Body of pancreas (tissue), 4 donors: ENCODE results near the gene DCLK2. TPM values are rescaled to one million over a fixed set of nuclear protein-coding genes. Genes with fewer than 3 reads are reported as not detected.

Experiments used
- ATAC-seq: fragments of 150-250 bp; one replicate; pipeline ENCODE4 v1.9.1; 2016
- DNase-seq, 4 donors: peaks; one replicate each; pipeline ENCODE4 v3.0.0-alpha.2; 2019
- H3K27ac ChIP-seq, 4 donors: fragments of 200-600 bp; sonication (generic); 1 replicate in 3 of 4; 2 replicates in 1 of 4; pipeline versions ENCODE4 v1.5.1 to v1.6.1; 2016 to 2019; ENCODE audit warnings: mild to moderate bottlenecking in 1 of 4, mixed read lengths in 1 of 4, moderate library complexity in 1 of 4
- H3K27me3 ChIP-seq, 2 donors: fragments of 200-600 bp; sonication (generic); one replicate each; pipeline ENCODE4 v1.6.0; 2016; ENCODE audit warnings: mild to moderate bottlenecking in 1 of 2
- H3K36me3 ChIP-seq, 2 donors: fragments of 200-600 bp; sonication (generic); replicated peaks in 1 of 2; 2 replicates each; pipeline ENCODE4 v1.5.1; 2016; ENCODE audit warnings: low read depth in 2 of 2; ENCODE audit not compliant: insufficient read depth in 1 of 2
- H3K4me1 ChIP-seq: fragments of 200-600 bp; sonication (generic); one replicate; pipeline ENCODE4 v1.6.0; 2016
- H3K4me3 ChIP-seq, 2 donors: fragments of 200-600 bp; sonication (generic); 1 replicate in 1 of 2; 2 replicates in 1 of 2; pipeline ENCODE4 v1.5.1; 2016 to 2019
- H3K9me3 ChIP-seq, 3 donors: fragments of 200-600 bp; sonication (generic); 1 replicate in 2 of 3; 2 replicates in 1 of 3; pipeline ENCODE4 v1.5.1; 2016
- CTCF ChIP-seq, 7 experiments: fragments of 450-650 bp in 4 of 7; fragments of 200-600 bp in 3 of 7; sonication (generic) in 3 of 7; IDR thresholded peaks; one replicate each; pipeline ENCODE4 v1.5.1; 2016 to 2019; ENCODE audit warnings: antibody characterized with exemption in 7 of 7
- POLR2A ChIP-seq, 3 donors: fragments of 450-650 bp; IDR thresholded peaks; one replicate each; pipeline ENCODE4 v1.6.1; 2016; ENCODE audit warnings: antibody characterized with exemption in 3 of 3, mild to moderate bottlenecking in 2 of 3
- WGBS, 2 donors: methylation state at CpG; one replicate each; pipeline ENCODE4 v1.1.5; 2017; 5-methylcytosine and 5-hydroxymethylcytosine counted together
- intact Hi-C: fragments of 100-400 bp; cut with DNase I; formaldehyde crosslinking; loops from one replicate; pipeline ENCODE4 v1.15.1; 2023
- total RNA-seq, 2 donors: library from RNA; depleted of rRNA; stranded (reverse); fragments of >200 nt; gene quantifications; one replicate each; pipeline ENCODE4 v1.1.0, GENCODE V29; 2016

DCLK2 gene
- total RNA-seq, 2 donors from 2014 or later: 3.6 to 4.6 TPM

DNA sequence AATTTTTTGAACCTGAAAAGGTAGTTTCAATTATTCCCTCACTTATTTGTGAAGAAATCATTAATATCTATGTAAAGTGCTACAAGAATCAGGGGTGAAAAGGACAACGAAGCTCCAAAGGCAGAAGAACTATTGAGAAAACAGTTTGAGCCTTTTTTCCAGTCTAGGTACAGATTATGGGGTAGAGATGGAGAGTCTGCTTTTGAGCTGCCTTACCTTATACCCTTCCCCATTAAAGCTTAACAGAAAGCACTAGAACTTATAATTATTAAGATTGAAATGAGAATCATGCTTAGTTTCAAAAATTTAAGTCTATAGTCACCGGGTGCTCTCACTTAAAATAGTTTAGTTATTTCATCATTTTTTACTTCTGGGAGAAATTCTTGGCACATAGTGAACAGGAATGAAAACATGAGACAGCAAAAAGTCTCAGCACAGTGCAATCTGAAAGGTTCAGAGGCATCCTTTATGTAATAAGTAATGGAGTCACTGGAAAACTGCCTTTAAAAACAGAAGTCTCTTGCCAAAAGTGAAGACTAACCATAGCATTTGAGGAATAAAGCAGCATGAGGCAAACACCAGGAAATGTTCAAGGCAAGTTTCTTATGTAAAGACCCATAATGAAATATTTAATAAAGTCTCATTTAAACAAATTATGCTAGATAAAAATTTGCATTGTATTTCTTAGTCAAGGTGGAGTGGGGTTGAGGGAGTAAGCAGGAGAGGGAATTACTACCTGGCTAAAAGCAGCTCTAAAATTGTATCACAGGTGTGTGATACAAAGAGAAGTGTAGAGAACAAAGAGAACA lies 5.1 kb upstream of the DCLK2 start:
- ATAC-seq: peak; percentile 47

GRCh38 chr4:150074064-150074463 lies 4.2 kb upstream of the DCLK2 start:
- no peaks in the 10 kb centered on the region for H3K27me3 ChIP-seq
- no peaks in the 10 kb centered on the region for H3K9me3 ChIP-seq
- no peak overlapping the region for H3K27ac ChIP-seq
- intact Hi-C loops: no loop called here
- TF ChIP-seq CTCF (IDR thresholded peaks at IDR 0.05): no peak
- TF ChIP-seq POLR2A (IDR thresholded peaks at IDR 0.05): no peak
- no peaks in the 10 kb centered on the region for H3K36me3 ChIP-seq
- DNase-seq (no peak), ATAC-seq (no peak)
- no peak overlapping the region for H3K4me3 ChIP-seq
- 88 to 92% methylated on average over 2 of the region's 2 CpGs for WGBS, 2 donors
- peaks cover 5% of the 10 kb centered on the region for H3K4me1 ChIP-seq

More for the DNA sequence above, 5.1 kb upstream of the DCLK2 start:
- no peaks in the 10 kb centered on the region for H3K36me3 ChIP-seq
- peaks cover 5% of the 10 kb centered on the region for H3K4me1 ChIP-seq
- 54 to 58% methylated on average over 2 of the region's 2 CpGs for WGBS, 2 donors
- no peak for DNase-seq
- TF ChIP-seq POLR2A (IDR thresholded peaks at IDR 0.05): no peak
- no peak overlapping the region for H3K27ac ChIP-seq
- no peak overlapping the region for H3K4me3 ChIP-seq
- no peaks in the 10 kb centered on the region for H3K9me3 ChIP-seq
- intact Hi-C loops: no loop called here
- H3K27me3 ChIP-seq: no peaks in the 10 kb centered on the region

DNA sequence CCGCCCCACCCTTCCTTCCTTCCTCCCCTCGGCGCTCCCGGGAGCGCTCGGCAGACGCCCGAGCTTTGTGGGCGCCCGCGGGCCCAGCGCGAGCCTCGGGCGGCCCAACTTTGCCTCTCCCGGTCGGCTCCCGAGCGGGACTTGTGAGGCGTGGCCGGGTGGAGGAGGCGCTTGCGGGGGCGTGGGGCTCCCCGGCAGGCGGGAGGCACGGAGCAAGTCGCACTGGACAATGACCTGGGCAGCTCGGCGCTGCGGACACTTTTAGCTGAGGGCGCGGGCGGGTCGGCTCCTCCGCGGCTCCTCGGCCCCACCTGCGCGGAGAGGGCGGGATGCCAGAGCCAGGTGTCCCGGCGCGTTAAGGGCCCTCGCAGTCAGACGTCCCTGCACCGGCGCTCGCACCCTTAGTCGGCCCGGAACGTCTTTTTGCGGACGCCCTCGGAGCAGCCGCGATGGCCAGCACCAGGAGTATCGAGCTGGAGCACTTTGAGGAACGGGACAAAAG lies 385 bp downstream of the DCLK2 start:
- Histone ChIP-seq H3K36me3 (no peaks in the 10 kb centered on the region), H3K27ac (peak overlapping the region; percentile 6 to 85 (median 80)), H3K27me3 (no peaks in the 10 kb centered on the region), H3K4me3 (peak overlapping the region; percentile 66 to 75), H3K4me1 (peaks cover 34% of the 10 kb centered on the region), H3K9me3 (no peaks in the 10 kb centered on the region)
- peak; percentile 41 to 62 (median 54) for DNase-seq
- 1% methylated on average over 55 of the region's 59 CpGs; no CpG with 5 or more reads in 1 of the 2 donors for WGBS, 2 donors
- ATAC-seq: peak; percentile 70
- intact Hi-C loops: no loop called here
- TF ChIP-seq POLR2A (IDR thresholded peaks at IDR 0.05): peak in 1 of 3 donors; percentile 17
- no peak for TF ChIP-seq CTCF (IDR thresholded peaks at IDR 0.05)

DNA sequence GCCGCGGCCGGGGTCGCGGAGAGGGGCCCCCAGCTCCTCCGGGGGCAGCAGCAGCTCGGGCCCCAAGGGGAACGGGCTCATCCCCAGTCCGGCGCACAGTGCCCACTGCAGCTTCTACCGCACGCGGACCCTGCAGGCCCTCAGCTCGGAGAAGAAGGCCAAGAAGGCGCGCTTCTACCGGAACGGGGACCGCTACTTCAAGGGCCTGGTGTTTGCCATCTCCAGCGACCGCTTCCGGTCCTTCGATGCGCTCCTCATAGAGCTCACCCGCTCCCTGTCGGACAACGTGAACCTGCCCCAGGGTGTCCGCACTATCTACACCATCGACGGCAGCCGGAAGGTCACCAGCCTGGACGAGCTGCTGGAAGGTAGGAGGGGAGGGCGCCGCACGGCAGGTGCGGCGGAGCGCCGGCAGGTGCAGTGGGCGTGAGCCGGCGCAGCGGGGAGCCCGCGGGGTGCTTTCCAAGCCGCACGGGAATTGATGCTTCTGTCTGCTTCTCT lies 886 bp downstream of the DCLK2 start:
- peak overlapping the region; percentile 6 to 85 (median 80) for H3K27ac ChIP-seq
- H3K4me1 ChIP-seq: peaks cover 34% of the 10 kb centered on the region
- peak; percentile 36 to 61 (median 46) for DNase-seq
- H3K9me3 ChIP-seq: no peaks in the 10 kb centered on the region
- H3K27me3 ChIP-seq: no peaks in the 10 kb centered on the region
- intact Hi-C loops: no loop called here
- peak; percentile 54 for ATAC-seq
- WGBS, 2 donors: 0 to 2% methylated on average over 10 to 46 of the region's 47 CpGs
- H3K36me3 ChIP-seq: no peaks in the 10 kb centered on the region
- TF ChIP-seq CTCF (IDR thresholded peaks at IDR 0.05) (peak in 6 of 7 experiments; percentile 13 to 38 (median 23)), POLR2A (IDR thresholded peaks at IDR 0.05) (no peak)
- H3K4me3 ChIP-seq: peak overlapping the region; percentile 66 to 75

DNA sequence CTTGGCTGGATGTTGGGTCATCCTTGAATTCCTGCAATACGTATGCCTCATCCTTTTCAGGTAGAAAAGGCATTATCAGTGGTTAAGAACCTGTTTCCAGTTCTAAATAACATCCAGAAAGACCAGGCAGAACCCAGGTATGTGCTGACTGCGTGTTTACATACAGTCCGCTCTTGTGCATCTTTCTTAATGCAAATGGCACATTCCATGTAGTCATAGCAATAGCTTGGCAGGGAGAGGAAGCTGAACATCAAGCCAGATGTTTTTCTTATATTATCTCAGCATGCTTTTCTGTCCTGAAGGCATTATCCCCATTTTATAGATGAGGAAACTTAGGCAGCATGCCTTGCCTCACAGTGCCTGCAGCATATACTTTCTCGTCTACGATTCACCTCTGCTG lies 2.1 kb downstream of the DCLK2 start:
- intact Hi-C loops: no loop called here

More for the DNA sequence above, 2.1 kb downstream of the DCLK2 start:
- Histone ChIP-seq H3K27me3 (no peaks in the 10 kb centered on the region), H3K4me1 (peaks cover 34% of the 10 kb centered on the region), H3K4me3 (no peak overlapping the region), H3K27ac (no peak overlapping the region), H3K36me3 (no peaks in the 10 kb centered on the region), H3K9me3 (no peaks in the 10 kb centered on the region)
- WGBS, 2 donors: 44 to 61% methylated on average over 5 of the region's 5 CpGs
- no peak for DNase-seq
- no peak for ATAC-seq
- TF ChIP-seq CTCF (IDR thresholded peaks at IDR 0.05): no peak
- TF ChIP-seq POLR2A (IDR thresholded peaks at IDR 0.05): no peak
